ENCODE measurements around the gene BCAT1. TPM values are rescaled to one million over a fixed set of nuclear protein-coding genes. Genes with fewer than 3 reads are reported as not detected.
A peak's percentile ranks its signal among the peaks of the same experiment; 100 is the strongest.

Gene BCAT1
- total and polyA plus RNA-seq, 9 of the 15 experiments (the other 6 are each of a cell fraction or from before 2014, with no cell fraction given), result 38.5 to 157 (median 66.8) TPM

- Histone ChIP-seq H3K79me2 (ENCODE audit: control insufficient read depth, insufficient read depth, low read length) (peaks cover 85% of the 10 kb centered on the region), H3K36me3 (ENCODE audit: control insufficient read depth, insufficient read depth, low read length) (peaks cover 53% of the 10 kb centered on the region), H4K20me1 (replicated peaks; ENCODE audit: control insufficient read depth, insufficient read depth, low read length) (peaks cover 10% of the 10 kb centered on the region; the same call in 1 of the 2 replicates), H3K9me1 (ENCODE audit: control insufficient read depth, insufficient read depth, low read length) (no peaks in the 10 kb centered on the region), H3K4me3 (peak overlapping the region; percentile 69), H2AFZ (ENCODE audit: low read depth, low read length) (no peak overlapping the region), H3K4me1 (replicated peaks in 1 of 2; ENCODE audit: control insufficient read depth in 2 of 2, insufficient read depth in 2 of 2, low read length in 2 of 2) (peaks cover 22 to 47% of the 10 kb centered on the region in 2 experiments), H3K4me2 (ENCODE audit: insufficient read depth, low read length) (peak overlapping the region; percentile 93), H3K9ac (ENCODE audit: insufficient read depth in 1 of 2, low read depth in 2 of 2, low read length in 2 of 2) (peak overlapping the region; percentile 47 to 94; a peak in 3 of 4 replicates), H3K27ac (ENCODE audit: extremely low read depth, low read depth, low read length) (peak overlapping the region; percentile 90), H3K27me3 (ENCODE audit: control insufficient read depth in 2 of 2, insufficient read depth in 2 of 2, low read length in 2 of 2) (no peaks in the 10 kb centered on the region), H3K9me3 (replicated peaks; ENCODE audit: control insufficient read depth, insufficient read depth, low read depth, low read length) (no peaks in the 10 kb centered on the region)
- BruUV-seq (replicated peaks), result no TSS peak
- ATAC-seq (no peak), DNase-seq (ENCODE audit: extremely low read depth in 1 of 4, low spot score in 3 of 4) (no peak), FAIRE-seq (no peak)
- intact Hi-C loops (cut with micrococcal nuclease), result loop anchor here (10.0 kb wide), 1 partner anchor 251 kb away; no protein-coding TSS in a partner anchor
- ChIA-PET CTCF (ENCODE audit: low intra/inter-chr PET ratio) (no interaction called here), POLR2A (interaction anchor here (0.6 to 3.5 kb wide), 7 partner anchors 9 to 812 kb away, joined by 3 to 19 read pairs (median 4); no protein-coding TSS in a partner anchor)
- in situ Hi-C loops (cut with MboI), result no loop called here
- TF ChIP-seq CAMTA2 (CRISPR knock-in tag; conservative IDR thresholded peaks at IDR 0.05), result no peak
- no peak for TF ChIP-seq MAX (CRISPR knock-in tag; IDR thresholded peaks at IDR 0.05)
- TF ChIP-seq SMAD4 (CRISPR knock-in tag; conservative IDR thresholded peaks at IDR 0.05), result no peak
- no peak for TF ChIP-seq JUND (IDR thresholded peaks at IDR 0.05; ENCODE audit: borderline replicate concordance, low read depth, low read length)
- TF ChIP-seq JUND (tag; IDR thresholded peaks at IDR 0.05; ENCODE audit: borderline replicate concordance, low read depth, low read length), result no peak
- TF ChIP-seq HNRNPK (IDR thresholded peaks at IDR 0.05; ENCODE audit: low read depth, low read length, poor library complexity, severe bottlenecking), result no peak
- TF ChIP-seq MXI1 (IDR thresholded peaks at IDR 0.05; ENCODE audit: low read depth, low read length), result no peak
- TF ChIP-seq EP300 (IDR thresholded peaks at IDR 0.05; ENCODE audit: low read length), result no peak
- TF ChIP-seq ZNF717 (CRISPR knock-in tag; IDR thresholded peaks at IDR 0.05), result no peak
- TF ChIP-seq RAD21 (CRISPR knock-in tag; conservative IDR thresholded peaks at IDR 0.05 in 1 of 2, IDR thresholded peaks at IDR 0.05 in 1 of 2), result no peak
- no peak for TF ChIP-seq SNAPC5 (CRISPR knock-in tag; IDR thresholded peaks at IDR 0.05)
- no peak for TF ChIP-seq ARID3B (CRISPR knock-in tag; IDR thresholded peaks at IDR 0.05; ENCODE audit: borderline replicate concordance)
- no peak for TF ChIP-seq SIX5 (IDR thresholded peaks at IDR 0.05; ENCODE audit: borderline replicate concordance in 1 of 2, insufficient read depth in 1 of 2, low read depth in 1 of 2, low read length in 2 of 2)
- no peak for TF ChIP-seq ZMIZ1 (IDR thresholded peaks at IDR 0.05; ENCODE audit: low read depth in 2 of 2, low read length in 2 of 2)
- TF ChIP-seq KDM4B (IDR thresholded peaks at IDR 0.05; ENCODE audit: borderline replicate concordance in 2 of 2, low read depth in 1 of 2), result no peak
- TF ChIP-seq E2F1 (CRISPR knock-in tag; IDR thresholded peaks at IDR 0.05), result no peak
Measured at GRCh38 chr12:24945845-24946244, 3.1 kb downstream of the BCAT1 start.
